Stimulated activated CD8-positive, alpha-beta memory T cell treated with anti-CD3 and anti-CD28 coated beads, Interleukin-2, amount 100 ng/mL, for 1 hour (primary cell): ENCODE results near the gene OSBPL6.
"Not testable (repeated sequence)": the region's sequence is repeated elsewhere in the genome, so short reads cannot be mapped to it uniquely, and the experiment has no call there.

ENCODE experiments used
- DNase-seq, 2 donors: peaks; one replicate each; pipeline ENCODE4 v3.0.0-alpha.2; 2020; ENCODE audit warnings: low read depth in 2 of 2

Gene OSBPL6

DNA sequence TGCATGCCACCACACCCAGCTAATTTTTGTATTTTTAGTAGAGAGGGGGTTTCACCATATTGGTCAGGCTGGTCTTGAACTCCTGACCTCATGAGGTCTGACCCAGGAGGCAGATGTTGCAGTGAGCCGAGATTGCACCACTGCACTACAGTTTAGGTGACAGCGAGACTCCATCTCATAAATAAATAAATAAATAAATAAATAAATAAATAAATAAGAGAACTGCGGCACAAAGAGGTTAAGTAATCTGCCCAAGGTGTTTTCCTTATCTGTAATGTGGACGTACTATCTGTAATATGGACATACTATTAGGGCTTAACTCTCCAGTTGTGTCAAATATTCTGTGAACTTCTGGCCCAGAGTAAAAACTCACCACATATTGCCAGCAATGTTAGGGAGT is 4.1 kb downstream of the OSBPL6 start:
- DNase-seq, result not testable (repeated sequence)

DNA sequence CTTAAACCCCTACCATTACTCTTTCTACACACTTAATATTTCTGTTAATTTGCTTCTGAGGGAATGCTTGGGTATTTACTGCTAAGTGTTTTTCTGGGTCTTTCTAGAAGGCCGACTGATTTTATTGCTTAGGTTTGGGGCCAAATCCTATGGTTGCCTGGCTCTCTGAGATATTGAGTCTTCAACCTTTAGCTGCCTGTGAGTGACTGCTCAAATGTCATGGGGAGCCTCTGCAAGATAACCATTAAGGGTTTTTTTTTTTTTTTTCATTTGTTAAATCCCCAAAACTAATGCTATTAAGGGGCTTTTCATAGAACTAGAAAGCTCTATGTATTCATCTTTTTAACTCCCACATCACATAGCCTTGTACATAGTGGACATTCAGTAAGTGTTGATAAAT is 5.0 kb downstream of the OSBPL6 start:
- DNase-seq, result no peak

DNA sequence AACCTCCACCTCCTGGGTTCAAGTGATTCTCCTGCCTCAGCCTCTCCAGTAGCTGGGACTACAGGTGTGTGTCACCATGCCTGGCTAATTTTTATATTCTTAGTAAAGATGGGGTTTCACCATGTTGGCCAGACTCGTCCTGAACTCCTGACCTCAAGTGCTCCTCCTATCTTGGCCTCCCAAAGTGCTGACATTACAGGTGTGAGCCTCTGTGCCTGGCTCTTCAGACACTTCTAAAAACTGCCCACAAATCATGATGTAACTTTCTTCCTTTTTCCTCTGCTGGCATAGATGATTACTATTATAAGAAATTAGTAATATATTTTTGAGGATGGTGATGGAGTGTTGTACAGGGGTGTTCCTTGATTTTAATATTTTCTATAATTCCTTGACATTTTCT is 6.0 kb downstream of the OSBPL6 start:
- DNase-seq, result no peak

DNA sequence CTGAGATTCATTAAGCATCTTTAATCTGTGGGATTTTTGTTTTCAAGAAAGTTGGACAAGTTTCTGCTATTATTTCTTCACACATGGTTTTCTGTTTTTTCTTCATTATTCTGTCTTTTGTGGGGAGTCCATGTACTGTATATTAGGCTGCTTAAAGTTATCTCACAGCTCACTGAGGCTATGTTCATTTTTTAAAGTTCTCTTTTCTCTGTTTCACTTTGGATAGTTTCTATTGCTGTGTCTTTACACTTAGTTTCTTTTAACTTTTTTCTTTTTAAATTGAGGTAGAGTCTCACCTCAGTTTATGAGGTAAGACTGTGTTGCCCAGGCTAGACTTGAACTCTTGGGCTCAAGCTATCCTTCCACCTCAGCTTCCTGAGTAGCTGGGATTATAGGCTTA is 8.6 kb downstream of the OSBPL6 start:
- no peak for DNase-seq

DNA sequence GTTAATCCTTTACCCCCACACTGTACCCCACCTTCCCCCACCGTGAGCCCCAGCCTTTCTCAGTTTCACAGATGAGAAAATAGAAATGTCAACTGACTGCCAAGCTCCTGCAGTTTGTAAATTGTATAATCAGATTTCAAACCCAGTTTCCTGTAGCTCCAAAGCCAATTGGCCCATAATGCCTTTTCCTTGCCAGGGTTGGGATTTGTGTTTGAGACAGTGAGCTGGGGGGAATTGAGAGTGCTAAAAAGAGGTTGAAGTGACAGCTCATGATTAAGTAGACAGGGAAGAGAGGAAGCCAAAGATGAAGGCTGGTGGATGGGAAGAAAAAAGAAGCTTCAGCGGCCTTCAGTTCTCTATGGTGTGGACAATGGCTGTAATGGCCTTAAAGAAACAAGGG is 10.7 kb downstream of the OSBPL6 start:
- no peak for DNase-seq

DNA sequence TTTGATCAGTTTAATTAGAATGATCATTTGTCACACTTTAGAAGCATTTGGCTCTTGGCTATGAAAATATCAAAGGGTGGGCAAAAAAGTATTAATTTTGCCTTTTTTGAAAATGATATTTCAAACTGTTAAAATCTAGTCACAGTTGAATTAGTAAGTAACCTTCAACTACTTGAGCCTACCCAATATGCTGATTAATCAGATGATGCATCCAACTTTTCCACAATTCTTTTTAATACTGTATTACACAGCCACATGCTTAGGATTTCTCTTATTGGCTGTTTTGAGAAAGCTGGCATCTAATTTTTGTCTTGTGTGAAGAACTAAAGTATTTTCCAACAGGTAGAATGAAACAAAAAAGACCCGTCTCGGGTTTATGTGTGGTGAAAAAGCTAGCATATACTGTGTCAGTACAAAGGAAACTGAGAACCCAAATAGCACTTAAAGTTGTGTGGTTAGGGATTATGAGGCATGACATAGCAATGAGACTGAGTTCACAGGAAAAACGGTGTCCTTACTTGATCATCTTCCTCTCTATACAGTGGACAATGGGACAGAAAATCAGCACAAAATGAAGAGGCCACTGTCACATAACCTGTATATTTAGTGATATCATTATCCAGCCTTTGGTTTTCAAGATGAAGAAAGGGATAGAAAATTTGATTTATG is 11.7 kb downstream of the OSBPL6 start:
- no peak for DNase-seq

DNA sequence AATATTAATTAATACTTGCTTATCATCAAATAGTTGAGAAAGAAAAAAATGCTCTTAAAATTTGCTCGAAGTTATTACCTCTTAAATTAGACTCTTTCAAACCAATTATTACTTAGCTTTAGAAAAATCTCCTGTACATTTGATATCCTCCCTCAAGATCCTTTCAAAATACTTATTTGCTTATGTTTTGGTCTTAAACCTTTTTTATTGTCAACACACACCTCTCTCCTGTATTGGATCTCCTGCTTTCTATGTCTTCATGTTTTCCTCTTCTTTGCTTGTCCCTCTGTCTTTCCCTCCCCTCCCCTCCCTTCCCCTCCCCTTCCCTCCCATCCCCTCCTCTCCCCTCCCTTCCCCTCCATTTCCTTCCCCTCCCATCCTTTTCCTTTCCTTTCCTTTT is 14.0 kb downstream of the OSBPL6 start:
- DNase-seq, result no peak

DNA sequence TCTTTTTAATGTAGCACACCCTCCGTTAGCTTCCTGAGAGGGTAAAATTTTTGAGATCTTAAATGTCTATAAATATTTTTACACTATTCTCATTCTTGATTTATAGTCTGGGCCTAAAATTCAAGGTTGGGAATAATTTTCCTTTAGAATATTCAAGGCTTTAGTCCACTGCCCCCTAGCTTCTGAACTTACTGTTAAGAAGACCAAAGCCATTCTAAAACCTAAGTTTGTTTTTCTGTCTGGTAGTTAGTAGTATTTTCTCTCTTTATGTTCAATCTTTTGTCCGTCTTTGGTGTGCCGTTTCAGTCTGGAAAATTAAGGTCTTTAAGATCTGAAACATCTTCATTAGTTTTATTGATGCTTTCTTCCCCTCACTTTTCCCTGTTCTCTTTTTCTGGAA is 14.5 kb downstream of the OSBPL6 start:
- no peak for DNase-seq

DNA sequence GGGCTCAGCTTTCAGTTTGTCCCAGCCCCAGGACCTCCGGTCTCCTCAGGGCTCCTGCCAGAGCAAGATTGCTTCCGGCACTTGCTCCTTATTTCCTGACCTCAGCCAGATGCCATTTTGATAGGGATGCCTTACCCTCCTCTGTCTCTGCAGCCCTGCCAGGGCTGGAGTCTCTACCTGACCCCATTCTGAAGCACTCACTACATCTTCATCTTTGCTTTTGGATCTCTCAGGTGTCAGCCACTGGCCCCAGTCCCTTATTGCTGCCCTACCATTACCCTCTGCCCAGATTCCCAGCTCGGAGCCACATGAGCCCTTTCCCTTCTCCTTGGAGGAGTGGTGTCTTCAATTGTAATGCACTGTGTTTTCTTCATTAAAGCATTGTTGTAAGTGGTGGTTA is 17.1 kb downstream of the OSBPL6 start:
- DNase-seq, result no peak

DNA sequence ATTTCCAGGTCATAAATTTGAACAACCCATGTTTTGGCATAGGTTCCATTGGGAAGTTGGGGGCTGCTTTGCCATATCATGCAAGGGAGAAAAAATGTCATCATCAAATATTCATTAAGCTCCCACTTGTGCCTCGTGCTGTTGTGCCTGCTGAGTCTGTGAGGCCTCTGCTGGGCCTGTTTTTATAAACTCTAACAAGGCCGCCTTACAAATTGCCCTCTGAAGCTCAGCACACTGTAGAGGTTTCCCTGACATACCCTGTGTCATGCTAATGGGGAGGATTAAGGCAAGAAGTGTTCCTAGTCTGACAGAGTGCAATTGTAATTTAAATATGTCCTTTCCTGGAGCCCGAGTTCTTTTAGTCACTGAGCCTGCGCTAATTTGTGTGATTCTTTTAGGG is 17.6 kb downstream of the OSBPL6 start:
- DNase-seq, result no peak

DNA sequence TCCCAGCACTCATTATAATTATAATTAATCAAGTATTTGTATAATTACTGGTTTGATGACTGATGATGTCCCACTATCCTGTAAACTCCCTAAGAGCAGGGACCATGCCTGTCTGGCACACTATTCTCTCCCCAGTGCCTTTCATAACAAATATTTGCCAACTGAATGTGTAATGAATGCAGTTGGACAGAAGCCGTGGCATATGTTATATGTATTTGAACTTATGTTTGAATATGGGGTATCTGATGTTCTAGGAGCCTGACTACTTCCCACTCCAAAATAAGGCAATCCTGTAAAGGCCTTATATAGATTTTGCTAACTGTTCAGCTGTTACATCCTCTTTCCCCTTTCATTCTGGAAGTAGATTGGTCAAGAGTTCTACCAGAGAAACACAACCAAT is 19.7 kb downstream of the OSBPL6 start:
- no peak for DNase-seq

DNA sequence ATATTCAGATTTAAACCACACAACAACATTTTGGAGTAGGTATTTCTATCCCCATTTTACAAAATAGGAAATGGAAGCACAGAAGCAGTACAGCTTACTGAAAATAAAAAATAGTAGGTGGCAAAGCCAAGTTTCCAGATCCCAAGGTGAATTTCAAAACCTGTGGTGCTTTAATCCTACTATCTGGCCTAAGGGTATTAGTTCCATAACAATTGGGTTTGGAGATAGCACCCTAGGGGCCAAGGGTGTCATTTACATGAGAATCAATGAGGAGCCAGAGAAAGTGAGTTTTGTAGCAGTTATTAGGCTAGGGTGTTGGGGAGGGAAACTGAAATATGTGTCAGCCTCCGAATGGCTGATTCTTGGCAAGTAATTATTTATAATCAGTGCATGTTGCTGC is 24.9 kb downstream of the OSBPL6 start:
- DNase-seq, result no peak

DNA sequence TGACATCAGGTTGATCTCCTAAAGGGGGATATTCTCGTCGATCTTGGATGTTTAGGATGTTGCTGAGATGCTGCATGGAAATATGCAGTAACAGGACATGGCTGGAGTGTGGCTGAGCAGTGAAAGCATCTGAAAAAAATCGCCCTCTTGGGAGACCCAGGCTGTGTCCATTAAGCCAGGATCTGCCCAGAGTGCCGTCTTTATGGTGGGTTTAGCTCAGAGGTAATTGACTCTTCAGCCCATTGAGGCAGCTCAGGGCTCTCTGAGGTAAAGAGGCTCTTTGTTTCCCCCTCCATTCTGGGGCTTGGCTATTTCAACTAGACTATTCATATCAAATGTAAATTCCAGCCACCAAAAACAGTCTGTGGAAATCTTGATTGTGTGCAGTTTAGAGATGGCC is 26.5 kb downstream of the OSBPL6 start:
- DNase-seq, result no peak

DNA sequence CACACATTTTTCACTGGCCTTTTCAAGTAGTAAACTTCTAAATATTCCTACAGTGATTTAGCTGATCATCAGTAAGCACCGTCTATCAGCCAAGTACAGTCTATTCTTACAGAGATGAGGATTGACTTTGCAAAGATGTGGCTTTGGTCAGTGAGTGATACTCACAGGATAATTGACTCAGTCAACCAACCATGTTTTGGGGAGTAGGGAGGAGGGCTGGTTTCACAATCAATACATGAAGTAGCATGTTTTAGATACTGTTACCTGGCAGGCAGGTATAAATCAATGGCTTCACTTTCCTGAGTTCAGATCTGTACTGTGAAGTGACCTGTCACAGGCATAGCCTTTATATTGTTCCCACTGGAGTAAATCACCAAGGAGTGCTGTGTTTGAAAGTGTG is 27.2 kb downstream of the OSBPL6 start:
- no peak for DNase-seq

DNA sequence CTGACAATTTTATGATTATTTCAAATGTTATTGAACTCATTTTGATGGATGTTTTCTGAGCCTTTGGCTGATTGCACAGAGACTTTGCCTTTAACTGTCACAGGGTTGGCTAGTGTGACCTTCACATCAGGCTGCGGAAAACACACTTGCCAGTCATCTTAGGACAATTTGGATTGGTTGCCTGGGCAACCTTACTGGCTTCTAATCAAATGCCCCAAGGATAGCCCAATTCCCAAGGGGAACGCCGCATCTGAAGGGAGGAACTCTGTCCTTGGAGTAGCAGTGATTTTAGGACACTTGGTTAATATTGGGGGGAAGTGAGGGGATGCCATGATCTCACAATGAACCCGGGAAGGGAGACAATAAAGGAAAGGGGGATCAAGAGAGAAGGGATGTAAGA is 29.5 kb downstream of the OSBPL6 start:
- DNase-seq, result no peak

DNA sequence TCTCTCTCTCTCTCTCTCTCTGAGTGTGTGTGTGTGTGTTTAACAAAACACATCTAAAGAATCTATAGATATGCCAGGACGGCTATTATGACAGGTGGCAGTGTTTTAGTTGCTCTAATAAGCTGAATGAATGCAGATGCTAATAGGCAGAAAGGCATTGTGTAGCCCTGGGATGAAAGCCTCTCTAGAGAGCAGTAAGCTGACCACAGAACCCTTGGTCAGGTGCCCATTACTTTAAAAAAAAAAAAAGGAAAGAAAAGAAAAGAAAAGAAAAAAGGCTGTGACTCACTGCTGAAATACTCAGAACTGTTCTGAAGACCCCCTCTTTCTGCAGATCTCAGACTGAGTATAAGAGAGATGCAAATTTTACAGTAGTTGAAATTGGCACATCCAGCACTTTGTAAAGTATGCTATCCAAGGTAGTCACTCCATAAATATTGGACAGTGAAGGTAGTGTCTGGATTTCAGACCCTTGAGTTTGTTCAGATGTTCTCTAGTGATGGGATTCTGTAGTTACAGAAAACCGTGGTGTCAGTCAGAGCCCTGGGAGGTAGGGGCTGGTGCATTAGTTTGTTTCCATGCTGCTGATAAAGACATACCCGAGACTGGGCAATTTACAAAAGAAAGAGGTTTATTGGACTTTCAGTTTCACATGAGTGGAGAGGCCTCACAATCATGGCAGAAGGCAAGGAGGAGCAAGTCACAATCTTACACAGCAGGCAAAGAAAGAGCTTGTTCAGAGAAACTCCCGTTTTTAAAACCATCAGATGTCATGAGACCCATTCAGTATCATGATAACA is 30.9 kb downstream of the OSBPL6 start:
- DNase-seq, result no peak

DNA sequence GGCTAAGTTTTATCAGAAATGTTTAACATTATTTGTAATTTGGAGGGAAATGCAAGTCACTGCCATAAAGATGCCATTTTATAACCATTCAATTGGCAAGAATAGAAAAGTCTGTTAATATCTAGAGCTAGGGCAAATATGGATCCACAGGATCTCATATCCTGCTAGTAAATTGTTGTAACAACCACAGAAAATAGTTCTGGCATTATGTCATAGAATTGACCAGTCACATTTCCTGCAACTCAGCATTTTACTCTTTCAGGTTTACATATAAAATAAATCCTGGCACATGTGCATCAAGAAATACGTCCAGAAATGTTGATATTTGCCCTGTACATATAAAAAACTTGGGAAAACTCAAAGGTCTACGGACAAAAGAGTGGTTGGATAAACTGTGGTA is 32.9 kb downstream of the OSBPL6 start:
- no peak for DNase-seq

DNA sequence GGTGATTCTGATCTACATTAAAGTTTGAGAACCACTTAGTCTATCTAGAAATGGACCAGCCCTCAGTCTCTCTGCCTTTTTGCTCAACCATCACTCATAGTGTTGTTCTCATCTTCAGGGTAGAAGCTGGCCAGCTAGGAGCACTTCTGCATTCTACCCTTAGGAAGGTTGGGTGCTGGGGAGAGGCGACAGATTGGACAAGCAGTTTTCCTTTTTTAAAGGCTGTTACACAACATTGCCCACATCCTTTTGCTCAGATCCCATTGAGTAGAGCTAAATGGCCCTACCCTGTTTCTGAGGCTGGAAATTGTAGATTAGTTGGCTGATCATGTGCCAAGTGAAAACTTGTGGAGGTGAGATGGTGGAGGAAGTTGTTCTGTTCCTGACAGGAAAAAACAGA is 35.6 kb downstream of the OSBPL6 start:
- no peak for DNase-seq

DNA sequence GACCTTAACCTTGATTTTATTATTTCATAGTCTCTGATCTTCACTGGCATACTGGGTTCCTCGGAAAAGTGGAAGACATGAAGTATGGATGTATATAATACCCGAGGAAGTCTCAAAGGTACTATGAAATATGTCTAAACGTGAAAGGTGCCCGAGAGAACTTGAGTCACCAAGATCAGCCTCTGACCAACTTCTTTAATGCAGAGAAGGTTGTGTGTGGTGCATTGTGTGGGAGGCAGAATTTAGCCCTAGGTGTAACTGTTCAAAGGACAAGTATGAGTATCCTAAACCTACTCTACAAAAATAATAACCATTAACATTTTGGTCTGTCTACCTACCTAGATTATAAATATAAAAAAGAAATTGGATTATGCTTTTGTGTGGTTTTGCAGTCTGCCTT is 36.1 kb downstream of the OSBPL6 start:
- DNase-seq, result no peak

DNA sequence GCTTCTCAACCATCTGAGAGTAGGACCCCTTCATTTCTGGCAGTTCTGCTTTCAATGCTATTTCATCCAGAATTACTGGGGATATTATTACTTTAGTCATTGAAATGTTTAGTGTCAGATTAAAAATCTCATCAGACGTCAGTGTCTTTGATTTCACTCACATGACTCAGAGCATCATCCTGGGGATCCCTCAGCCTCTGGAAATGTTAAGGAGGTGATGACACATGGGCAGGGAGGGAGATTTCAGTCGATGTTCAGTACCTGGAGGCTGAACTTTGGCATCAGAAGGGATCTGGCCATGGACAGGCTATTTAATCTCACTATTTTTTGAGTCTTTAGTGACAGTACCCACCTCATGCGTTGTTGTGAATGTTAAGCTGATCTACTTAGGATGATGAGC is 39.1 kb downstream of the OSBPL6 start:
- DNase-seq, result no peak

DNA sequence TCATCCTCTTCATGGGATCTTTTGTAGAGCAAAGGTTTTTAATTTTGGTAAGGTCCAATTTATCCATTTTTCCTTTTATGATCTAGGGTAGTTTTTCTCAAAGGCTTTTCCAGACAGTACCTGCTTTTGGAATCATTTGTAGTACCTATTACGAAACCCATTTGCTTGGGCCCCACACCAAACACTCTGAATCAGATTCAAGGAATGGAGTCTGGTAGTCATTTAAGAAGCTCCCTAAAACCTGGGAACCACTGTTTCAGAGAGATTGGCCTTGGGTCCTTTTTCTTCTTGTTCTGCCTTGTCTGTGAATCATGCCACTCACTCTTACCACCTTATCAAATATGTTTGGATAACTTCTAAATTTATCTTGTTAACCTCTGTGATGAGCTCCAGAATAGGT is 40.3 kb downstream of the OSBPL6 start:
- DNase-seq, result no peak

DNA sequence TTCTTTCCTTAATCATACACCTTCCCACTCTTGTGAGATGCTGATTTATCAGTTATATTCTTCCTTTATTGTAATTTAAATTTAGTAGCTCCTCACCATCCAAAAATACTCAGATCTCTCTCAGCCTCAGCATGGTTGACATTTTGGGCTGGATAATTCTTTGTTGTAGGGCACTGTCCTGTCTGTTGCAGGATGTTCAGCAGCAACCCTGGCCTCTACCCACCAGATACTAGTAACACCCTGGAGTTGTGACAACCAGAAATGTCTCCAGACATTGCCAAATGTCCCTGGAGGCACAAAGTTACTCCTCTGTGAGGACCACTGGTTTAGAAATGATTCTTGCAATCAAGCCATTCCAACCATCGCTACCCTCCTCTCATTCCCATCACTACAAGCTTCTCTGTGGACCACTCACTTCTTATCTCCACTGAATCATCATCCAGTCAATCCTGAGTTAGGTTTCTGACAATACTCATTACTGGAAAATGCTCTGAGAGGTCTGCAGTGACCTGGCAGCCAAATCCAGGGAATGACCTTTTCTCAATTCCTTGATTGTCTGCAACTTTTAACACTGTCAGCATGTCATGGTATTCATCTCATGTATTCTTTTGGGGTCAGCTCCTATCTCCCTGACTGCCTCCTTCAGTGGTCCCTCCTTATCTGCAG is 43.3 kb downstream of the OSBPL6 start:
- DNase-seq, result no peak

DNA sequence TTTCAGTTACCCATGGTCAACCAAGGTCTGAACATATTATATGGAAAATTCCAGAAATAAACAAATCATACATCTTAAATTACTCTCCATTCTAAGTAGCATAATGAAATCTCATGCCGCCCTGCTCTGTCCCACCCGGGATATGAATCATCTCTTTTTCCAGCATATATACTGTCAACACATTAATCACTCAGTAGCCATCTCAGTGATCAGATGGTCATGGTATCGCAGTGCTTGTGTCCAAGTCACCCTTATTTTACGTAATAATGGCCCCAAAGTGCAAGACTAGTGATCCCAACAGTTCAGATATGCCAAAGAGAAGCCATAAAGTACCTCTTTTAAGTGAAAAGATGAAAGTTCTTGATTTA is 43.8 kb downstream of the OSBPL6 start:
- no peak for DNase-seq
